ENCODE data around the gene CSNK1G2. TPM values are rescaled to one million over a fixed set of nuclear protein-coding genes. Genes with fewer than 3 reads are reported as not detected.

Gene CSNK1G2
- polyA plus RNA-seq, 1 donor from 2014 or later: 110 TPM

GRCh38 chr19:1967087-1967608 lies 26.2 kb downstream of the CSNK1G2 start:
- no peaks in the 10 kb centered on the region for H4K20me1 ChIP-seq (ENCODE audit: insufficient read depth)
- H3K36me3 ChIP-seq (ENCODE audit: insufficient read depth, low read length): no peaks in the 10 kb centered on the region
- no peaks in the 10 kb centered on the region for H3K27me3 ChIP-seq (ENCODE audit: insufficient read depth, low read depth, low read length)
- no peak overlapping the region for H3K4me2 ChIP-seq (ENCODE audit: low read length)
- H3K27ac ChIP-seq (ENCODE audit: low read length): no peak overlapping the region
- H3K9me2 ChIP-seq (ENCODE audit: insufficient read depth, low read length): no peaks in the 10 kb centered on the region
- H3K9me3 ChIP-seq (ENCODE audit: low read length): no peaks in the 10 kb centered on the region
- H3K9ac ChIP-seq (ENCODE audit: low read length): no peak overlapping the region
- H3K4me3 ChIP-seq (ENCODE audit: low read length): no peak overlapping the region
- peaks cover 4% of the 10 kb centered on the region for H3K79me2 ChIP-seq (replicated peaks; ENCODE audit: insufficient read depth, low read length)
- TF ChIP-seq EZH2 (IDR thresholded peaks at IDR 0.05; ENCODE audit: borderline replicate concordance, insufficient read depth, low read length, poor library complexity, severe bottlenecking) (no peak), MXI1 (conservative IDR thresholded peaks at IDR 0.05; ENCODE audit: poor library complexity, severe bottlenecking) (no peak), TAF1 (IDR thresholded peaks at IDR 0.05; ENCODE audit: low read depth) (no peak), SMC3 (conservative IDR thresholded peaks at IDR 0.05; ENCODE audit: poor library complexity) (no peak), POLR2AphosphoS5 (IDR thresholded peaks at IDR 0.05) (no peak), RAD21 (conservative IDR thresholded peaks at IDR 0.05) (no peak), REST (IDR thresholded peaks at IDR 0.05; ENCODE audit: borderline replicate concordance) (no peak), EP300 (conservative IDR thresholded peaks at IDR 0.05; ENCODE audit: poor library complexity, severe bottlenecking) (no peak), CTCF (IDR thresholded peaks at IDR 0.05; ENCODE audit: poor library complexity, severe bottlenecking) (no peak)
- no peak overlapping the region for H2AFZ ChIP-seq (ENCODE audit: low read depth, low read length)
- H3F3A ChIP-seq (ENCODE audit: insufficient read depth, low read length, poor library complexity, severe bottlenecking): no peaks in the 10 kb centered on the region

GRCh38 chr19:1968279-1969175 lies 27.6 kb downstream of the CSNK1G2 start:
- Histone ChIP-seq H3K27me3 (ENCODE audit: insufficient read depth, low read depth, low read length) (no peaks in the 10 kb centered on the region), H4K20me1 (ENCODE audit: insufficient read depth) (no peaks in the 10 kb centered on the region), H3K9me2 (ENCODE audit: insufficient read depth, low read length) (no peaks in the 10 kb centered on the region), H3K79me2 (replicated peaks; ENCODE audit: insufficient read depth, low read length) (peaks cover 7% of the 10 kb centered on the region), H2AFZ (ENCODE audit: low read depth, low read length) (no peak overlapping the region), H3K9me3 (ENCODE audit: low read length) (no peaks in the 10 kb centered on the region), H3K4me3 (ENCODE audit: low read length) (no peak overlapping the region), H3K36me3 (ENCODE audit: insufficient read depth, low read length) (no peaks in the 10 kb centered on the region), H3K4me2 (ENCODE audit: low read length) (no peak overlapping the region), H3F3A (ENCODE audit: insufficient read depth, low read length, poor library complexity, severe bottlenecking) (no peaks in the 10 kb centered on the region), H3K9ac (ENCODE audit: low read length) (no peak overlapping the region), H3K27ac (ENCODE audit: low read length) (no peak overlapping the region)
- TF ChIP-seq MXI1 (conservative IDR thresholded peaks at IDR 0.05; ENCODE audit: poor library complexity, severe bottlenecking) (no peak), RAD21 (conservative IDR thresholded peaks at IDR 0.05) (no peak), POLR2AphosphoS5 (IDR thresholded peaks at IDR 0.05) (no peak), EZH2 (IDR thresholded peaks at IDR 0.05; ENCODE audit: borderline replicate concordance, insufficient read depth, low read length, poor library complexity, severe bottlenecking) (no peak), EP300 (conservative IDR thresholded peaks at IDR 0.05; ENCODE audit: poor library complexity, severe bottlenecking) (no peak), CTCF (IDR thresholded peaks at IDR 0.05; ENCODE audit: poor library complexity, severe bottlenecking) (no peak), REST (IDR thresholded peaks at IDR 0.05; ENCODE audit: borderline replicate concordance) (no peak), SMC3 (conservative IDR thresholded peaks at IDR 0.05; ENCODE audit: poor library complexity) (no peak), TAF1 (IDR thresholded peaks at IDR 0.05; ENCODE audit: low read depth) (no peak)

All from neural cell (in vitro differentiated cells).